ENCODE measurements around the gene SLC5A5.

Gene SLC5A5

GRCh38 chr19:17846146-17846545 lies 25.6 kb upstream of the SLC5A5 start:
- ChIA-PET CTCF (interaction anchor here (0.7 kb wide), 1 partner anchor 1221 kb away, joined by 3 read pairs; no protein-coding TSS in a partner anchor), POLR2A (ENCODE audit: low non-redundant PET) (no interaction called here)
- no peak overlapping the region for H3K27ac ChIP-seq

GRCh38 chr19:17847538-17848366 lies 24.0 kb upstream of the SLC5A5 start, which contains the start of gene JAK3:
TSS of gene JAK3 (minus strand) at chr19:17847982. CDS start at chr19:17844417, 3,565 bp downstream.
- ChIA-PET POLR2A (ENCODE audit: low non-redundant PET) (interaction anchor here (0.6 kb wide), 1 partner anchor 312 kb away, joined by 3 read pairs; no protein-coding TSS in a partner anchor), CTCF (interaction anchor here (0.7 kb wide), 1 partner anchor 19 kb away, joined by 3 read pairs; no protein-coding TSS in a partner anchor)
- H3K27ac ChIP-seq = peak within 1 kb of the TSS; percentile 71

More at GRCh38 chr19:17846146-17846545, 25.6 kb upstream of the SLC5A5 start:
- DNase-seq (ENCODE audit: low spot score) = no peak
- no peak for TF ChIP-seq CTCF (conservative IDR thresholded peaks at IDR 0.05; ENCODE audit: low read depth)

GRCh38 chr19:17848595-17849292 lies 23.0 kb upstream of the SLC5A5 start:
- ChIA-PET POLR2A (ENCODE audit: low non-redundant PET) (interaction anchor here (0.6 kb wide), 1 partner anchor 311 kb away, joined by 3 read pairs; no protein-coding TSS in a partner anchor), CTCF (interaction anchor here (0.6 to 0.7 kb wide), 2 partner anchors 185 to 275 kb away, joined by 3 read pairs; no protein-coding TSS in a partner anchor)
- TF ChIP-seq CTCF (conservative IDR thresholded peaks at IDR 0.05; ENCODE audit: low read depth) = no peak
- no peak for DNase-seq (ENCODE audit: low spot score)
- peak overlapping the region; percentile 71 for H3K27ac ChIP-seq

More at GRCh38 chr19:17847538-17848366, 24.0 kb upstream of the SLC5A5 start, which contains the start of gene JAK3:
- no peak for TF ChIP-seq CTCF (conservative IDR thresholded peaks at IDR 0.05; ENCODE audit: low read depth)
- no peak for DNase-seq (ENCODE audit: low spot score)

- CTCF ChIA-PET = interaction anchor here (0.5 to 1.4 kb wide), 4 partner anchors 10 to 1285 kb away, joined by 3 to 5 read pairs (median 4); partner anchors contain the start of gene CCDC124
- TF ChIP-seq CTCF (conservative IDR thresholded peaks at IDR 0.05; ENCODE audit: low read depth) = no peak
- POLR2A ChIA-PET (ENCODE audit: low non-redundant PET) = no interaction called here
- H3K27ac ChIP-seq = no peak overlapping the region
- no peak for DNase-seq (ENCODE audit: low spot score)
These were observed 17.7 kb upstream of the SLC5A5 start for GRCh38 chr19:17854061-17854460.

GRCh38 chr19:17855280-17856152 lies 16.2 kb upstream of the SLC5A5 start:
- H3K27ac ChIP-seq = no peak overlapping the region
- POLR2A ChIA-PET (ENCODE audit: low non-redundant PET) = interaction anchor here (0.6 kb wide), 1 partner anchor 384 kb away, joined by 4 read pairs; no protein-coding TSS in a partner anchor
- DNase-seq (ENCODE audit: low spot score) = peak; percentile 85
- CTCF ChIA-PET = interaction anchor here (0.6 to 1.9 kb wide), 15 partner anchors 8 to 937 kb away, joined by 3 to 7 read pairs (median 4); partner anchors contain the start of gene B3GNT3
- peak; percentile 99 for TF ChIP-seq CTCF (conservative IDR thresholded peaks at IDR 0.05; ENCODE audit: low read depth)
